Fibroblast of gingiva (primary cell): ENCODE results near the gene METAP2.
A peak's percentile ranks its signal among the peaks of the same experiment; 100 is the strongest.
"Not testable (repeated sequence)": the region's sequence is repeated elsewhere in the genome, so short reads cannot be mapped to it uniquely, and the experiment has no call there.

Experiments used
- DNase-seq: peaks from one replicate; pipeline ENCODE4 v3.0.0-alpha.2; 2011; ENCODE audit warnings: low read depth

METAP2 gene

GRCh38 chr12:95473884-95474659 is at the start of gene METAP2:
TSS of gene METAP2 (plus strand) at chr12:95474152. CDS start at chr12:95474180, 28 bp downstream.
- DNase-seq, result peak; percentile 97

- no peak for DNase-seq
These were observed 49.5 kb upstream of the METAP2 start for GRCh38 chr12:95424271-95424994.

GRCh38 chr12:95429172-95429510 is 44.8 kb upstream of the METAP2 start:
- DNase-seq, result no peak

GRCh38 chr12:95431120-95431519 is 42.8 kb upstream of the METAP2 start:
- DNase-seq, result no peak

DNA sequence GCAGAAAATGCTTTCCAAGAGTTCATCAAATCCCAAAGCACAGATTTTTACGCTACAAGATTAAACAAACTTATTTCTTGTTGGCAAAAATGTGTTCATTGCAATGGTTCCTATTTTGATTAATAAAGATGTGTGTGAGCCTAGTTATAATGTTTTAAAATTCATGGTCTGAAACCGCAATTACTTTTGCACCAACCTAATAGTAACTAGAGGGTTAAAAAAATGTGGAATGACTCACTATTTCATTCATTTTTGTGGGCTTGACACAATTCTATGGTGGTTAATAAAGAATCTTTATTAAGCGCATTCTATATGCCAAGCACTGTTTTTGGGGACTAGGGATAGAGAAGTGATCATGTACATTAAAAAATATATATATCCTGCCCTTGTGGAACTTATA is 38.6 kb upstream of the METAP2 start:
- no peak for DNase-seq

- DNase-seq, result no peak
These were observed 36.4 kb upstream of the METAP2 start for GRCh38 chr12:95437565-95437964.

GRCh38 chr12:95439461-95440230 is 34.3 kb upstream of the METAP2 start:
- no peak for DNase-seq

DNA sequence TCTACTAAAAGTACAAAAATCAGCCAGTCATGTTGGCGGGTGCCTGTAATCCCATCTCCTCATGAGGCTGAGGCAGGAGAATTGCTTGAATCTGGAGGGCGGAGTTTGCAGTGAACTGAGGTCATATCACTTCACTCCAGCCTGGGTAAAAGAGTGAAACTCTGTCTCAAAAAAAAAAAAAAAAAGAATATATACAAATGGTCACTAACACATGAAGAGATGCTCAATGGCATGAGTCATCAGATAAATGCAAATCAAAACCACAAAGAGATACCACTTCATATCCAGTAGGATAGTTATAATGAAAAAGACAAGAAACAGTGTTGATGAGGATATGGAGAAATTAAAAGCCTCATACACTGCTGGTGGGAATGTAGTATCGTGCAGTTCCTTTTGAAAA is 33.6 kb upstream of the METAP2 start:
- DNase-seq, result peak; percentile 40

DNA sequence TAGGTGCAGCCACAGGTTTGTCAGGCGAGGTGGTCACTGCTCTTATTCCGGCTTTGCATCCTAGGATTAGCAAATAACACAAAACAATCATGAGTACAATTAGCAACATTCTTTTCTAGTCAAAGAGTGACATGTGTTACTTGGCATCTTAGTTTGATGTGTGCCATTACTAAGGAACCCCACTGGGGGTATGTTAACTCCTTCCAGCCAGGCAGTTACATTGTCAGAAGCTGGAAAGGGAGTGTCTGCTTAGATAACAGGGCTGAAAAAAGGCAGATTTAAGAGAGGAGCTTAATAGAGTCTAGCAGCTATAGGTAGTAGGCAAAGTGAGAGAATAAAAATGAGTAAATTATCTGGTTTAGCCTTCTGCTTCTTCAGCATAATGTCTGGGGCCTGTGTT is 30.5 kb upstream of the METAP2 start:
- no peak for DNase-seq

DNA sequence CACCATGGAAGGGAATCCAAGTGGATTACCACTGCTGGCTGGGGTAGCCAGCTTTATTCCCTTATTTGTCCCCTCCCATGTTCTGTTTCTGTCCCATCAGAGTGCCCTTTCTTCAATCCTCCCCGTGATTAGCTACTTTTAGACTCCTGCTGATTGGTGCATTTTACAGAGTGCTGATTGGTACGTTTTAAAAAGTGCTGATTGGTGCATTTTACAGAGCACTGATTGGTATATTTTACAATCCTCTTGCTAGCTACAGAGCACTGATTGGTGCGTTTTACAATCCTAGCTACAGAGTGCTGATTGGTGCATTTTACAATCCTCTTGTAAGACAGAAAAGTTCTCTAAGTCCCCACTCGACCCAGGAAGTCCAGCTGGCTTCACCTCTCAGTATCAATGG is 28.9 kb upstream of the METAP2 start:
- not testable (repeated sequence) for DNase-seq

DNA sequence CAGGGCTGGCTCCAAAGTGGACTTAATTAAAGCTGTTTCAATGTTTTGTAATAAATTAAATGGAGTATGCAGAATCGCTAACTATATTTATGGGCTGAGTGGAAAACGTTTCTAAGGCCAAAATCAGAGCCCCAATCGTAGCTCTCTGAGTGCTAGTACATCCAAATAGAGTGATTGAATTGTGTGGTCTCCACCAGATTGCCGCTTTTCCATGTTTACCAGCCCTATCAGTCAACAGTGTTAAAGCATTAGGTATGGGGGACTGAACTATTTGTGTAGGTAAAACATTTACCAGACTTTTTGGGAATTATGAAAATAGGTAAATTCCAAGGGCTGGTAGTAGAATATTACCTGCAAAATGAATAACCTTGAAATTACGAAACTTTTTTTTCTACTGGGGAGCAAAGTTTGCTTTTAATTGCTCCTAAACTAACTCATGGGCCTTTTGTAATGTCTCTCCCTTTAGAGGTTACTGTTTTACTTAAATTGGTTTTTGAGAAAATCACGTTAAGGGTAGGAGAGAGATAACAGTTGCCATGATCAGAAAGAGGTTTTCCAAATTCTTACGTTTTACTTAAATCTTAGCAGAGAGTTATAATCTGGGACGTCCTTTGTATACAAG is 28.0 kb upstream of the METAP2 start:
- DNase-seq, result no peak

GRCh38 chr12:95446506-95446900 is 27.4 kb upstream of the METAP2 start:
- no peak for DNase-seq

- not testable (repeated sequence) for DNase-seq
These were observed 24.3 kb upstream of the METAP2 start for GRCh38 chr12:95449656-95450055.

DNA sequence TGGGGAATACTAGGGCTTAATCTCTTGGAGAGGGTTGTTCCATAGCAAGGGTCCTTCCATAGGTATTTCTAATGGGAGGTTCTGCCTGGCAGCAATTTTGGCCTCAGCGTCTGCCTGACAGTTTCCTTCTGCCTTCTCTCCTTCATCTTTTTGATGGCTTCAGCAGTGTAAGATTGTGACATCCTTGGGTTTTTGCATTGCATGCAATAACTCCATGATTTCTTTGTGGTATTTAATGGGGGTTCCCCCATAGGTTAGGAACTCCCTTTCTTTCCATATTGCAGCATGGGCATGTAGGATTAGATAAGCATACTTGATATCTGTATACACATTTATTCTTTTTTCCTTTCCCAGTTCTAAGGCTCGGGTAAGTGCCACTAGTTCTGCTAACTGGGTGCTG is 21.5 kb upstream of the METAP2 start:
- not testable (repeated sequence) for DNase-seq

DNA sequence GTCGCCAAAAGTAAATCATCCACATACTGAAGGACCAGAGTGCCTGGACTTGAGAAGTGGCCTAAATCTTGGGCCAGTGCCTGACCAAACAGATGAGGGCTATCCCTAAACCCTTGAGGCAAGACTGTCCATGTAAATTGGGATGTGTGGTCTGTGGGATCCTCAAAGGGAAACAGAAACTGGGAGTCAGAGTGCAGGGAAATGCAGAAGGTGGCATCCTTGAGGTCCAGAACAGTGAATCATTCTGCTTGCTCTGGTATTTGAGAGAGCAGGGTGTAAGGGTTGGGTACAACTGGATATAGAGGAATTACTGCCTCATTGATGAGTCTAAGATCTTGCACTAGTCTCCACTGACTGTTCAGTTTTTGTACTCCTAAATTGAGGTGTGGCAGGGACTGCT is 20.1 kb upstream of the METAP2 start:
- not testable (repeated sequence) for DNase-seq

GRCh38 chr12:95454780-95455215 is 19.2 kb upstream of the METAP2 start:
- not testable (repeated sequence) for DNase-seq

- DNase-seq, result not testable (repeated sequence)
These were observed 16.3 kb upstream of the METAP2 start for GRCh38 chr12:95457605-95458004.

DNA sequence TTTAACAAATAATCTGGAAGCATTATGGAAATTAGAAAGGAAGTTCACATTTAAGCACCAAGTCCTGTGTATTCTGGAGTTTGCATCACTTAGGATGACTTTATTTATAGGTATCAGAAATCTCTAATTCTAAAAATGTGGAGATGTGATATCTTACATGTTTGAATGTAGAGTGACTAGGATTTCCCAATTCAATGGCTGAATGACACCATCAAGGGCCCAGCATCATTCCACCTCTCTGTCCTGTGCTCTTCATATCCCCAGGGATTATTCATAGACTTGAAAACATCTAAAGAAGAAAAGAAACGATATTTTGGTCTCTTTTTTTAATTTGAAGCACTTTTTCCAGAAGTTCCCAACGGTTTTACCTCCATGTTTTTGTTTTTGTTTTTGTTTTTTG is 15.2 kb upstream of the METAP2 start:
- no peak for DNase-seq

DNA sequence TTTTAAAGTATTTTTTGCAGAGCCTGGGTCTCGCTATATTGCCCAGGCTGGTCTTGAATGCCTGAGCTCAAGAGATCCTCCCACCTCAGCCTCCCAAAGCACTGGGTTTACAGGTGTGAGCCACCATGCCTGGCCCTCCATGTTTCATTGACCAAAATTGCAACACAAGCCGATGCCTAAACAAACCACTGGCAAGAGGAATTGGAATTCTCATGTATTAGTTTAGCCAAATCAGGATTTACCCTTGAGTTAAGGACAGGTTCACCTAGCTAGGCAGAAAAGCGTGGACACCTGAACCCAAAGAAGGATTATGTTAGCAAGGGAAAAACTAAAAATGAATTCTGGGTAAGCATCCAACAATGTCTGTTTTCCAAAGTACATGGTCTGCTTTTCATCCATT is 14.6 kb upstream of the METAP2 start:
- DNase-seq, result no peak

GRCh38 chr12:95460105-95460504 is 13.8 kb upstream of the METAP2 start:
- DNase-seq, result no peak

DNA sequence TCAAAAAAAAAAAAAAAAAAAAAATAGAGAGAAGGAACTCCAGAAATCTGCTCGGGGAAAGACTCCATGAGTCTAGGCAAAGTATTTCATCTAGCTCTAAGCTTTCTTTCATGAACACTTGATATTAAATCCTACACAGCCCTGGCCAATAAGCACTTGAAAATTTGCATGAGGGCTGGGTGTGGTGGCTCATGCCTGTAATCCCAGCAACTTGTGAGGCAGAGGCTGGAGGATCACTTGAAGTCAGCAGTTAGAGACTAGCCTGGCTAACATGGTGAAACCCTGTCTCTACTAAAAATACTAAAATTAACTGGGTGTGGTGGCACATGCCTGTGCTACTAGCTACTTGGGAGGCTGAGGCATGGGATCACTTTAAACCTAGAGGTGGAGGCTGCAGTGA is 13.1 kb upstream of the METAP2 start:
- DNase-seq, result no peak

DNA sequence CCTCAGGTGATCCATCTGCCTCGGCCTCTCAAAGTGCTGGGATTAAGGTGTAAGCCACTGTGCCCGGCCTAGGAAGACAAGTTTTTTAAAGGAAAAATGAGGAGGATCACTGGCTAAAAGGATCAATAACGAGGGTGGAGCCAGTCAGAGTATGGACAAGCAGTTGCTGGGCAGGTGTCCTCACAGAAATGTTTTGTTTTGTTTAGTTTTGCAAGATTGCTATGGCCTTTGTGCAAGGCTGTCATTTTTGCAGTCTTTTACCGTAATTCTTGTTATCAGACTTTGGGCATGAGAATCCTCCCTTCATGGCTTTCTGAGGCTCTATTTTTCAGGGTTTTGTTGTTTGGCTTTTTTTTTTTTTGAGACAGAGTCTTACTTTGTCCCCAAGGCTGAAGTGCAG is 11.9 kb upstream of the METAP2 start:
- no peak for DNase-seq
